Esophagus squamous epithelium (tissue), 4 donors: Measurements from ENCODE around the gene ACTR5.

ENCODE experiments used
- CTCF ChIP-seq, 6 experiments: fragments of 450-650 bp in 4 of 6; fragments of 200-600 bp in 2 of 6; sonication (generic) in 2 of 6; IDR thresholded peaks; one replicate each; pipeline ENCODE4 v1.5.1; 2016 to 2019; ENCODE audit warnings: antibody characterized with exemption in 6 of 6, mild to moderate bottlenecking in 4 of 6, moderate library complexity in 4 of 6
- POLR2A ChIP-seq, 4 donors: fragments of 450-650 bp; IDR thresholded peaks; one replicate each; pipeline ENCODE4 v1.6.1; 2017; ENCODE audit warnings: antibody characterized with exemption in 4 of 4, mild to moderate bottlenecking in 4 of 4, moderate library complexity in 3 of 4

- no peak for TF ChIP-seq CTCF (IDR thresholded peaks at IDR 0.05)
- no peak for TF ChIP-seq POLR2A (IDR thresholded peaks at IDR 0.05)
Observed at GRCh38 chr20:38771621-38772020, 23.4 kb downstream of the ACTR5 start.
